ENCODE data around the gene PACRG. TPM values are rescaled to one million over a fixed set of nuclear protein-coding genes. Genes with fewer than 3 reads are reported as not detected.
A peak's percentile ranks its signal among the peaks of the same experiment; 100 is the strongest.

The PACRG gene
- total RNA-seq, 2 experiments from 2014 or later, result 0.66 to 0.81 TPM

DNA sequence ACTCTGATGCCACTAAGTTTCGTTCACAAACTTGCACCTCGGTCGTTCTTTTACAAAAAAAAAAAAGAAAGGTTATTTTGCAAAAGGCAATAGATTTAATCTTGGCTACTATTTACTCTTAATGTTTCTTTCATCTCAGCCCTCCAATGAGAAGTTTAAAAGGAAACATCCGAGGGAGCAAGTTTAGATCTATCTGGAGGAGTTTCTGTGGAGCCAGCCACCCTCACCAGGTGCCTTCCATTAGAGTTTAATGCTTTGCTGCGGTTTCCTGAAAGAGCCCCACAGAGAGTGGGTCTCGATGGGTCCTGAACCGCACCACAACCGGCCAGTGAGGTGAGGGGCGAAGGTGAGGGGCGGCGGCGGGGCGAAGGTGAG lies 840 bp upstream of the PACRG start:
- H3K27ac Mint-ChIP-seq, result peak overlapping the region; percentile 86
- H3K27me3 Mint-ChIP-seq, result no peaks in the 10 kb centered on the region
- CTCF ChIA-PET, result no interaction called here
- H3K36me3 Mint-ChIP-seq (ENCODE audit: low read depth), result no peaks in the 10 kb centered on the region
- H3K9me3 Mint-ChIP-seq, result peaks cover 2% of the 10 kb centered on the region
- Histone ChIP-seq H3K36me3 (ENCODE audit: insufficient read depth, low read length) (no peaks in the 10 kb centered on the region), H3K27me3 (ENCODE audit: control insufficient read depth in 1 of 2, insufficient read depth in 2 of 2, low read length in 2 of 2) (no peaks in the 10 kb centered on the region), H3K27ac (ENCODE audit: low read depth in 1 of 2, low read length in 2 of 2) (peak overlapping the region in 1 of 2 donors; percentile 61), H3K9me3 (ENCODE audit: control insufficient read depth in 1 of 2, insufficient read depth in 1 of 2, low read length in 2 of 2) (no peaks in the 10 kb centered on the region), H3K4me3 (ENCODE audit: low read length) (peak overlapping the region; percentile 60), H3K4me1 (ENCODE audit: insufficient read depth, low read length) (peaks cover 14% of the 10 kb centered on the region)
- H3K4me3 Mint-ChIP-seq, result peak overlapping the region; percentile 94
- intact Hi-C loops (cut with DNase I, micrococcal nuclease), result loop anchor here (5.0 to 10.0 kb wide), 3 partner anchors 685 to 1450 kb away; partner anchors contain the start of gene QKI (in 2 of the 2)
- DNase-seq (peak in 3 of 14 experiments; percentile 31 to 45 (median 32)), ATAC-seq (ENCODE audit: poor library complexity) (peak; percentile 2)
- H3K4me1 Mint-ChIP-seq (ENCODE audit: low read depth), result peaks cover 18% of the 10 kb centered on the region
- POLR2A ChIA-PET, result interaction anchor here (0.9 to 1.2 kb wide), 2 partner anchors 10 to 689 kb away, joined by 3 to 5 read pairs; no protein-coding TSS in a partner anchor
- TF ChIP-seq, protein P1, sequence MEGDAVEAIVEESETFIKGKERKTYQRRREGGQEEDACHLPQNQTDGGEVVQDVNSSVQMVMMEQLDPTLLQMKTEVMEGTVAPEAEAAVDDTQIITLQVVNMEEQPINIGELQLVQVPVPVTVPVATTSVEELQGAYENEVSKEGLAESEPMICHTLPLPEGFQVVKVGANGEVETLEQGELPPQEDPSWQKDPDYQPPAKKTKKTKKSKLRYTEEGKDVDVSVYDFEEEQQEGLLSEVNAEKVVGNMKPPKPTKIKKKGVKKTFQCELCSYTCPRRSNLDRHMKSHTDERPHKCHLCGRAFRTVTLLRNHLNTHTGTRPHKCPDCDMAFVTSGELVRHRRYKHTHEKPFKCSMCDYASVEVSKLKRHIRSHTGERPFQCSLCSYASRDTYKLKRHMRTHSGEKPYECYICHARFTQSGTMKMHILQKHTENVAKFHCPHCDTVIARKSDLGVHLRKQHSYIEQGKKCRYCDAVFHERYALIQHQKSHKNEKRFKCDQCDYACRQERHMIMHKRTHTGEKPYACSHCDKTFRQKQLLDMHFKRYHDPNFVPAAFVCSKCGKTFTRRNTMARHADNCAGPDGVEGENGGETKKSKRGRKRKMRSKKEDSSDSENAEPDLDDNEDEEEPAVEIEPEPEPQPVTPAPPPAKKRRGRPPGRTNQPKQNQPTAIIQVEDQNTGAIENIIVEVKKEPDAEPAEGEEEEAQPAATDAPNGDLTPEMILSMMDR (IDR thresholded peaks at IDR 0.05), result no peak

DNA sequence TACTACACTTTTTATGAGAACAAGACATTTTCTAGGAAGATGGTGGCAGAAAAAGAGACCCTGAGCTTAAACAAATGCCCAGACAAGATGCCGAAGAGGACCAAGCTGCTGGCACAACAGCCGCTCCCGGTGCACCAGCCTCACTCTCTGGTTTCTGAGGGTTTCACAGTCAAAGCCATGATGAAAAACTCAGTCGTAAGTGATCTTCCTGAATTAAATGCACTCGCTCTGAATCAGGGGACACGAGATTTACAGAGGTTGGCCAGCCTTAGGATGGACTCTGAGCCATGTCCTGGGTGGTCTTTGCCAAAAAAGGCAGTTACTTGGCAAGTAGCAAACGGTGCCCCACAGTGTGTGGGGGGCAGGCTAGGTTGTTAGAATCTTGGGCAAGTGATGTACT lies 423 bp downstream of the PACRG start:
- peaks cover 14% of the 10 kb centered on the region for H3K4me1 ChIP-seq (ENCODE audit: insufficient read depth, low read length)
- ChIA-PET POLR2A (interaction anchor here (0.7 to 1.1 kb wide), 2 partner anchors 25 to 688 kb away, joined by 3 to 4 read pairs; no protein-coding TSS in a partner anchor), CTCF (interaction anchor here (1.6 kb wide), 1 partner anchor 8 kb away, joined by 4 read pairs; no protein-coding TSS in a partner anchor)
- peak overlapping the region; percentile 60 for H3K4me3 ChIP-seq (ENCODE audit: low read length)
- ATAC-seq (ENCODE audit: poor library complexity), result no peak
- Mint-ChIP-seq H3K27me3 (no peaks in the 10 kb centered on the region), H3K4me3 (peak overlapping the region; percentile 94), H3K27ac (peak overlapping the region; percentile 86), H3K9me3 (peaks cover 2% of the 10 kb centered on the region), H3K36me3 (ENCODE audit: low read depth) (no peaks in the 10 kb centered on the region), H3K4me1 (ENCODE audit: low read depth) (peaks cover 22% of the 10 kb centered on the region)
- H3K27me3 ChIP-seq (ENCODE audit: control insufficient read depth in 1 of 2, insufficient read depth in 2 of 2, low read length in 2 of 2), result no peaks in the 10 kb centered on the region
- H3K9me3 ChIP-seq (ENCODE audit: control insufficient read depth in 1 of 2, insufficient read depth in 1 of 2, low read length in 2 of 2), result no peaks in the 10 kb centered on the region
- H3K36me3 ChIP-seq (ENCODE audit: insufficient read depth, low read length), result no peaks in the 10 kb centered on the region
- TF ChIP-seq, protein P1 (IDR thresholded peaks at IDR 0.05), result no peak
- intact Hi-C loops (cut with DNase I, micrococcal nuclease), result loop anchor here (5.0 to 10.0 kb wide), 3 partner anchors 684 to 1451 kb away; partner anchors contain the start of gene QKI (in 2 of the 2)
- DNase-seq, result peak in 2 of 14 experiments; percentile 0 to 5
- H3K27ac ChIP-seq (ENCODE audit: low read depth in 1 of 2, low read length in 2 of 2), result peak overlapping the region; percentile 33 to 82

DNA sequence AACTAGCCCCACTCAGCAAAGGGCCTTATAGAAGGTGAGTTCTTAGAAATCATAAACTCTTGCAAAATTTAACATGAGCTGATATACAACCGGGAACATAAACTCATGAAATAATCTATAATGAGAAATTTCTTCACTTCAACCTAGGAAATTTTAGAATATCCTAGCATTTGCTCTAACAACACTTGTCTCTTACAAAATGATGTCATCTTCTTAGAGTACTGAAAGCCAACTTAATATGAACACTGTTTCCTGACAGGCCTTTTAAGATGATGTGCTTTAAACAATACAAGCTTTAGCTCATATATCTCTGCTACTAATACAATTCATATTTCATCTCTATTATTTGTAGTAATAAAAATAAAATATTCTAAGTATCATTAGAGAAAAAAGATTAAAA lies 932 bp downstream of the PACRG start:
- Mint-ChIP-seq H3K4me1 (ENCODE audit: low read depth) (peaks cover 27% of the 10 kb centered on the region), H3K4me3 (peak overlapping the region; percentile 94), H3K27me3 (no peaks in the 10 kb centered on the region), H3K9me3 (peaks cover 2% of the 10 kb centered on the region), H3K27ac (peak overlapping the region; percentile 86), H3K36me3 (ENCODE audit: low read depth) (no peaks in the 10 kb centered on the region)
- no peaks in the 10 kb centered on the region for H3K9me3 ChIP-seq (ENCODE audit: control insufficient read depth in 1 of 2, insufficient read depth in 1 of 2, low read length in 2 of 2)
- TF ChIP-seq, protein P1 (IDR thresholded peaks at IDR 0.05), result no peak
- no peaks in the 10 kb centered on the region for H3K27me3 ChIP-seq (ENCODE audit: control insufficient read depth in 1 of 2, insufficient read depth in 2 of 2, low read length in 2 of 2)
- H3K36me3 ChIP-seq (ENCODE audit: insufficient read depth, low read length), result no peaks in the 10 kb centered on the region
- peak overlapping the region in 1 of 2 donors; percentile 82 for H3K27ac ChIP-seq (ENCODE audit: low read depth in 1 of 2, low read length in 2 of 2)
- peaks cover 18% of the 10 kb centered on the region for H3K4me1 ChIP-seq (ENCODE audit: insufficient read depth, low read length)
- POLR2A ChIA-PET, result interaction anchor here (1.1 kb wide), 1 partner anchor 26 kb away, joined by 3 read pairs; no protein-coding TSS in a partner anchor
- no peak overlapping the region for H3K4me3 ChIP-seq (ENCODE audit: low read length)
- intact Hi-C loops (cut with DNase I, micrococcal nuclease), result loop anchor here (5.0 to 10.0 kb wide), 3 partner anchors 684 to 1451 kb away; partner anchors contain the start of gene QKI (in 2 of the 2)
- CTCF ChIA-PET, result interaction anchor here (1.6 kb wide), 1 partner anchor 8 kb away, joined by 4 read pairs; no protein-coding TSS in a partner anchor
- ATAC-seq (ENCODE audit: poor library complexity) (no peak), DNase-seq (no peak)
